ENCODE data around the gene MCL1. TPM values are rescaled to one million over a fixed set of nuclear protein-coding genes. Genes with fewer than 3 reads are reported as not detected.
"Not testable (repeated sequence)": the region's sequence is repeated elsewhere in the genome, so short reads cannot be mapped to it uniquely, and the experiment has no call there.

MCL1 gene
- total RNA-seq (2014; rRNA removed; shearing (Covaris generic)), result 165 and 234 TPM in 2 replicates

DNA sequence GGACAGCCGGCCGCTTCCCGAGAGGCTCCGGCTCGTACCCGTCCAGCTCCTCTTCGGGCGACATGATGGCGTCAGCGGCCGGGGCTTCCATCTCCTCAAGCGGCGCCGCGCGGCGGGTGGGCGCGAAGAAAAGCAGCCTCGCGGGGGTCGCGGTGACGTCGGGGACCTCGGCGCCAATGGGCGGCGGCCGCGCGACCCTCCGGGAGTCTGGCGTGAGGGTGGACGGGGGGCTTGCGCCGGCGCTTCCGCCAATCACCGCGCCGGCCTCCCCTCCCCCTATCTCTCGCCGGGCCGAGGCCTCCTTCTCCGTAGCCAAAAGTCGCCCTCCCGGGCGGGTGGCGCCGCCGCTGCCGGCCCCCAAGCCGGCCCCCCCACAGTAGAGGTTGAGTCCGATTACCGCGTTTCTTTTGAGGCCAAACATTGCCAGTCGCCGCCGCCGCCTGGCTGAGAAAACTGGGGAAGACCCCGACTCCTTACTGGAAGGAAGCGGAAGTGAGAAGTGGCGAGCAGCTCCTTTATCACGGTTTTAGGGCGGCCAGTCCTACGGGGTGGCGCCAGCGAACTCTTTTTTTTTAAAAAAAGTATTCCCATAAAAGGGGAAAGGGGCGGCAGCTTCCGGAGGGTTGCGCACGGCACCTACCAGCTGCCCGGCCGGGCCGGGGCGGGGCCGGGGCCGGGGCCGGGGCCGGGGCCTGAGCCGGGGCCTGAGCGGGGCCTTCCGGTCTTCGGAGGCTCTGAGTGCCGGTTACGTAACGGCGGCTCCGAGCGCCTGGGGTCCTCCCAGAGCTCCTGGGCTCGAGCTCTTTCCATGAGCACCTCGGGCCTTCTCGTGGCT is at the start of gene MCL1:
Gene MCL1 (minus strand): TSS at position 501 of the 835 bp plus-strand sequence. CDS start 80 bp downstream, at position 421.
- Histone ChIP-seq H3K27me3 (ENCODE audit: control insufficient read depth, insufficient read depth, low read length) (no peaks in the 10 kb centered on the region), H3K4me3 (ENCODE audit: insufficient read depth, low read depth, low read length) (peak within 1 kb of the TSS; percentile 99), H3K36me3 (replicated peaks; ENCODE audit: control insufficient read depth, insufficient read depth, low read length) (peaks cover 28% of the 10 kb centered on the region)
- peak; percentile 97 for DNase-seq

DNA sequence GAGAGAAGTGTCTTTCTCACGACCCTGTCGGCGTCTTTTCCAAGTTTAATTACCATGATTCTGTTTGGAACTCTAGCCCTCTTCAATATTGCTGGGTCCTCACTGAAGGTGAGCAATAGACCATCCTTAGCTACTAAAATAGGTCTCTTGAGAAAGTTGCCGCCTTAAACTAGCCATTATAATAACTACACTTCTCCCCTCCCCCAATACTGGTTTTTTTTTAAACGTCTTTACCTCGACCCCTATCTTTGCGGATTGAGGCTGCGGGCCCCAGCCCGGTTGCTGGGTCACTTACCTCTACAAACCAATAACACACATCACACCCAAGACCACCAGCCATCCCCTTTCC is 49.3 kb upstream of the MCL1 start:
- DNase-seq, result no peak
- Histone ChIP-seq H3K4me3 (ENCODE audit: insufficient read depth, low read depth, low read length) (peak overlapping the region; percentile 84), H3K27me3 (ENCODE audit: control insufficient read depth, insufficient read depth, low read length) (no peaks in the 10 kb centered on the region), H3K36me3 (replicated peaks; ENCODE audit: control insufficient read depth, insufficient read depth, low read length) (peaks cover 28% of the 10 kb centered on the region)

DNA sequence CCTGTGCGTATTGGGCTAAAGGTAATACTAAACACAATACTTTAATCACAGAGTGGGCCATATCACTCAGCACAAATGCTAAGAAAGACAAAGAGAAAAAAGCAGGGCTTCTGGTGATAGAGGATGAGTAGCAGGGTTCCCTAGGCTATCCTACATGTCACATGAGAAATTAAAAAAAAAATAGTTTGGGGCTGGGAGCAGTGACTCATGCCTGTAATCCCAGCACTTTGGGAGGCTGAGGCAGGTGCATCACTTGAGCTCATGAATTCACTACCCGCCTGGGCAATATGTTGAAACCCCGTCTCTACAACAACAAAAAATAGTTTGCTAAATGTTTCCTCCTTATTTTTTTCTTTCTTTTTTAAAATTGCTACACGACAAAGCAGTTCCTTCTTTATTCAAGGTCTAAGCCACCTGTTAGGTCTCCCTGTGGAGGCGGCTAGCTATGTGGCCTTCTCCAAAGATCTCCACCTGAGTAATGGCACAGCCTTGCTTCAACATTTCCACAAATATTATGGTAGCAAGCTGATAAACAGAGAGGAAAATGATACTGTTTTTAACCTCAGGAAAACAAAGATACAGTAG is 48.5 kb upstream of the MCL1 start:
- Histone ChIP-seq H3K4me3 (ENCODE audit: insufficient read depth, low read depth, low read length) (peak overlapping the region; percentile 84), H3K27me3 (ENCODE audit: control insufficient read depth, insufficient read depth, low read length) (no peaks in the 10 kb centered on the region), H3K36me3 (replicated peaks; ENCODE audit: control insufficient read depth, insufficient read depth, low read length) (peaks cover 32% of the 10 kb centered on the region)
- no peak for DNase-seq

DNA sequence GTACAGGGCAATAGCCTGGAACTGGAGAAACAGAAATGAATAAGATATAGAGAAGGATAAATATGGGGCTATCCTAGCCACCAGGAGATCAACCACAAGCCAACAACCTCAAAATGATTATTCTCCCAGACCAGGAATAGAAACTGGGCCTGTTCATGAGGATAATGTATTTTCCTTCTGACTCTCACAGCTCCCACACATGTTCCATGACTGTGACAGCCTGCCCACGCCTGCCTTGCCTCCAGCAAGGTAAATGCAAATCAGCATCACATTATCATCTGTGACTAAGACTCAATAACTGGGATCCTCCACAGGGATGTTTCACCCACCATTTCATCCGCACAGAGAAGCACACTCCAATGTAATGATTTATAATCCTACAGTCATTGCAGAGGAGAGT is 46.7 kb upstream of the MCL1 start:
- DNase-seq, result no peak
- peaks cover 32% of the 10 kb centered on the region for H3K36me3 ChIP-seq (replicated peaks; ENCODE audit: control insufficient read depth, insufficient read depth, low read length)
- no peaks in the 10 kb centered on the region for H3K27me3 ChIP-seq (ENCODE audit: control insufficient read depth, insufficient read depth, low read length)
- no peak overlapping the region for H3K4me3 ChIP-seq (ENCODE audit: insufficient read depth, low read depth, low read length)

DNA sequence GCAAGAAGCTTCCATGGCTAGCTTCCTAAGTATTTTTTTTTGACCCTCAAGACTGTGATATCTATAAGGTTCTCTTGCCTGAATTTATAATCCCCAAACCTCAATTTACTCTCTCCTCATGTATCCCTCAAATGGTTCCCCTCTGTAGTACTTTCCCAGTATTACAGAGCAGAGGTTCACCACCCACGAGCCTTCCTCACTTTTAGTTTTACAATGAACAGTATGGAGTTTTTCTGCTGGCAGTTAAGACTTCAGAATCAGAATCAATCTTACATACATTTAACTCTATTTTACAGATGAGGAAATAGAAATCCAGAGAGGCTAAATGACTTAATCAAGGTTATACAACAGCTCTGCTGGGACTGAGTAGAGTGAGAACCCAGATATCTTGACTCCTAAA is 45.1 kb upstream of the MCL1 start:
- H3K36me3 ChIP-seq (replicated peaks; ENCODE audit: control insufficient read depth, insufficient read depth, low read length), result peaks cover 47% of the 10 kb centered on the region
- not testable (repeated sequence) for H3K4me3 ChIP-seq (ENCODE audit: insufficient read depth, low read depth, low read length); H3K27me3 ChIP-seq (ENCODE audit: control insufficient read depth, insufficient read depth, low read length); DNase-seq

DNA sequence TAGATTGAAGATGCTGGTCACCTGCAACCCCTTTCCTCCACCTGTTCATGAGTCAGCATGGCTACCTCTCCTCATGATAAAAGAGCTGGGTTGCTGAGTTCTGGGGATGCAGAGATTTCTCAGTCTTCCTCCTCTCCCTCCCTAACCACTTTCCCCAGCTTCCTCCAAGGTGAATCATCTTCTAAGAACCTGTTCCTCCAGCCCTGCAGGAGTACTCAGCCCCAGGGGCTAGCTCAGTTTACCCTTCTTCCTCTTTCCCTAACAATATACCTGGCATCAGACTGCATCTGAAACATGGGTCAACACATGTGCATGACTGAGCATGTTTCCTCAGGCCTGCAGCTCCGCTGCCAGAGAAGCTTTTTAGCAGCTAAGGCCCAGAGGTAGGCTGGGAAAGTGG is 44.7 kb upstream of the MCL1 start:
- not testable (repeated sequence) for DNase-seq; H3K27me3 ChIP-seq (ENCODE audit: control insufficient read depth, insufficient read depth, low read length); H3K4me3 ChIP-seq (ENCODE audit: insufficient read depth, low read depth, low read length)
- H3K36me3 ChIP-seq (replicated peaks; ENCODE audit: control insufficient read depth, insufficient read depth, low read length), result peaks cover 50% of the 10 kb centered on the region

DNA sequence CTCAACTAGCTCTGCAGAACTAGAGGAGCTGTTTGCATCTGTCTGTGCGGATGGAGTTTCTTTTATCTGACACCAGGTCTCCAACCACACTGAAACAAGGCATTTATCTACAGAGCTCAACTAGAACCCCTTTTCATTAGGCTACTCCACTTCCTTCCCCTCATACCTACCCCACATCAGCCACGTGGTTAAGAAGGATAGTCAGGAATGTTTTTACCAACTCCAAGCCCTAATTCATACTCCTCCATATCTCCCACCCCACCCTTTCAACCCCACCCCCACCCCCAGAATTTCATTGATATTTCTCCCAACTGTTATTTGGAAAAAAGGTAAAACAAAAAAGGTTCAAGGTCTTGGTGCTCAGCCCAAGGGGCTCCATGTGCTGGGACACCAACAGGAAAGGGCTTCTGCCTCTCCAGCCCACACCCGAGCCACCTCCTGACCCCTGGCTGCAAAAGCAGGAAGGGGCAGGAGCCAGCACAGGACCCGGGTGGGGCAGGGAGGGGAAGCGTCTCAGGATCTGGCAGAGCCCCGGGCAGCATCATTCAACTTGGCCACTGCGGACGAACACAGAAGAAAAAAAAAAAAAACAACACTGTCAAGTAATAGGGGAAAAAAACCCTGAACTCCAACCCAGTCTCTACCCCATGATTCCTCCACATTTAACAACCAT is 43.0 kb upstream of the MCL1 start:
- no peak overlapping the region for H3K4me3 ChIP-seq (ENCODE audit: insufficient read depth, low read depth, low read length)
- H3K36me3 ChIP-seq (replicated peaks; ENCODE audit: control insufficient read depth, insufficient read depth, low read length), result peaks cover 54% of the 10 kb centered on the region
- DNase-seq, result peak; percentile 75
- H3K27me3 ChIP-seq (ENCODE audit: control insufficient read depth, insufficient read depth, low read length), result no peaks in the 10 kb centered on the region

DNA sequence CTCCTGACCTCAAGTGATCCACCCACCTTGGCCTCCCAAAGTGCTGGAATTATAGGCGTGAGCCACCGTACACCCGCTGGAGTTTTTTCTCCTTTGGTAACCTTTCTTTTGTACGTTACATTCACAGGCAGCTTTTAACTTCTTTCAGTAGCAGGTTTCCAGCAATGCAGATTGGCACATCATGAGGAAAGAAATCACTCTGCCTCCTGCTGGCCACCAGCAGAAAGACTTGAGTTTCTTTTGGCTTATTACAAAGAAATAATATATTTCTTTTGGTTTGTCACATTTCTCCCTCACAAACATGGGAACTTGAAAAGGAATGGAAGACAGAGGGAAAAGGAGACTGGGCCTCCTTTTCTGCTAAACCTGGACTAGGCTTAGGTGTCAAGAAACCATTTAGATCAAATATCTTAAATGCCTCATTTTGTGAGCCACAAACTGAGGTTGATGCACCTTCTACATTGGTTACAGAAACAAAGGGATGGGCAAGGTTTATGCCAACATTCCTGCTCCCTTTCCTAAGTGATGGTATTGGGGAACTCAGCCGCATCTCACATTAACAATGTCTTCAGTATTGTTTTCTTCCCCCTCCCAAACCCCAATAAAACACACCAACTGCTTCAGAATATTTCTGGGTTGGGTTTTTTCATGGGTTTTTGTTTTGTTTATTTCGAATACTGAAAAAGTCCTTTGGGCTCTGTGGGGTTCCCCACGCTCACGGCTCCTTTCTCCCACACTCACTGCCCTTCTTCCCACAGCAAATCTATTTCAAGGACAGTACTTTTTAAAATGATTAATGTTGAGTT is 42.3 kb upstream of the MCL1 start:
- no peak overlapping the region for H3K4me3 ChIP-seq (ENCODE audit: insufficient read depth, low read depth, low read length)
- H3K27me3 ChIP-seq (ENCODE audit: control insufficient read depth, insufficient read depth, low read length), result no peaks in the 10 kb centered on the region
- peaks cover 51% of the 10 kb centered on the region for H3K36me3 ChIP-seq (replicated peaks; ENCODE audit: control insufficient read depth, insufficient read depth, low read length)
- peak; percentile 67 for DNase-seq

DNA sequence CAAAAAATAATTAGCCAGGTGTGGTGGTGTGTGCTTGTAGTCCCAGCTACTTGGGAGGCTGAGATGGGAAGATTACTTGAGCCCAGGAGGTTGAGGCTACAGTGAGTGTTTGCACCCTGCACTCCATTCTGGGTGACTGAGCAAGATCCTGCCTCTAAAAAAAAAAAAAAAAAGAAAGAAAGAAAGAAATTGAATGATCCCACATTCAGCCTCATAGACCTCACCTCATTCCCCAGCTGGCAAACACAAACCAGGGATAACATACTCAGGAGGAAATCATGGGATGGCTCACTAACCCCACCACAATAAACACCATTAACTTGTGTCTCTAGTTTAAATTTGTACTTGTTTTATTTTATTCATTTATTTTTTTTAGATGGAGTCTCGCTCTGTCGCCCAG is 41.5 kb upstream of the MCL1 start:
- Histone ChIP-seq H3K27me3 (ENCODE audit: control insufficient read depth, insufficient read depth, low read length) (no peaks in the 10 kb centered on the region), H3K4me3 (ENCODE audit: insufficient read depth, low read depth, low read length) (no peak overlapping the region), H3K36me3 (replicated peaks; ENCODE audit: control insufficient read depth, insufficient read depth, low read length) (peaks cover 46% of the 10 kb centered on the region)
- no peak for DNase-seq

DNA sequence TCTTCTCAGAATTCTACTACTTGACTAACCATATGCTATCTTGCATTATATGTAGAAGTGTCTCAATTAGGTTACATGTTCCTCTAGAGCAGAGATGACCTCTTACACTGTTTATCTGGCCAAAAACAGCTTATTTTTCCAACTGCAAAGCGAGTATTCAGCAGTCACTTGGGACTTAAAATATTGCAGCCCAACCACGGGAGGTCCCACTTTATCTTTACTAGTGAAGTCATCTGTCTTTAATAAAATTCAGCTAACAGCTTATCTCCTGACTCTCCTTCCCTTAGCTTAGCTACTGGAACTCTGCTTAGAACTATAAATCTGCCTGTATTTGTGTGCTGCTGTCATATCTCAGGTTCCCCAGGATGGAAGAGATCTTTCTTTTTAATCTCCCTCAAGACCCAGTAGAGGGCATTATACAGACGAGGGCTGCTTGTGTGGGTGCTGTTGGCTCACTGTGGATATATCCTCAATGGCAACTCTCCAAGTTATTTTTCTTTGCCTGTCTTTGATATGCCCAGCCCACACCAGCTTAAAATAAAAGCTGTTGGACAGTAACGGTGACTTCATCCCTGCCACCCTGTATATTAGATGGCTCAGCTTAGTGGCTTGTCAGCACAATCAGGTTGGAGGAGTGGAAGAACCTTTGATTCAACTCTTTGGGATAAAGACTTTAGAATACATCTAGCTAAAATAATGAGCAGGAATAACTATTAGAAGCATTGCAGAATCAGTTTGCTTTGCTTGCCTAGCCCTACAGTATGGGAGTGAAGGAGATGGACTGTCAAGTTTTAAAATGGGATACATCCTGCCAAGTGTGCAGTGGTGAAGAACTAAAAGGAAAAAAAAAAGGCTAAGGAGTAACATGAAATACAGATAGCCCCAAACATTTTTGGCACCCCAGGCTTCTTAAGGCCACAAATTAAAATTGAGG is 40.4 kb upstream of the MCL1 start:
- H3K27me3 ChIP-seq (ENCODE audit: control insufficient read depth, insufficient read depth, low read length), result no peaks in the 10 kb centered on the region
- H3K36me3 ChIP-seq (replicated peaks; ENCODE audit: control insufficient read depth, insufficient read depth, low read length), result peaks cover 41% of the 10 kb centered on the region
- DNase-seq, result peak; percentile 36
- no peak overlapping the region for H3K4me3 ChIP-seq (ENCODE audit: insufficient read depth, low read depth, low read length)

DNA sequence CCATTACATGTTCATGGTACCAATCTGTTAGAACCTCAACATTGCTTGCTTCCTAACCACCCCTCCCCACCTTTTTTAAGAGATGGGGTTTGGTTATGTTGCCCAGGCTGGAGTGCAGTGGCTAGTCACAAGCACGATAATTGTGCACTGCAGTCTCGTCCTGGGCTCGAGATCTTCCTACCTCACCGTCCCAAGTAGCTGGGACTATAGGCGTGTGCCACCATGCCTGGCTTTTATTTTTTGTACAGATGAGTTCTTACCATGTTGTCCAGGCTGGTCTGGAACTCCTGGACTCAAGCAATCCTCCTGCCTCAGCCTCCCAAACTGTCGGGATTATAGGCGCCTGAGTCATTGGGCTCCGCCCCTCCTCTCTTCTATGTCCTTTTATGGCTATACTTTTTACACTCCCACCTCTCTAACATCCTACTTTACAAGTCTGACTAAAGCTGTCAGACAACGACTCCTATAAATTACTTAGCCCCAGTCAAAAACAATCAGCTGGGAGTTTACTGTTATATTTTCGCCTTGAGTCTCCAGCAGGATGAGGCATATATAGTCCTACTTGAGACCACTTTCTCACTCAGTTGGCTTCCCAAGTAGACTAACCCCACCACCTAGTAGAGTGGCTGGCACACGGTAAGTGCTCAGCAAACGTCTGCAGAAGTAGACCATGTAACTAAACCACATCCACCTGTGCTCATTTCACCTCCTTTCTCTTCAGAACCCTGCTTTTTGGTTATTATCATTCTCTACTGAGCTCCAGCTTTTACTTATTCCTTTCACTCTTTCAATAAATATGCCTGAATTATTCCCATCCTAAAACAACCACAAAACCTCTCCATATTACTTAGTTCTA is 36.2 kb upstream of the MCL1 start:
- Histone ChIP-seq H3K4me3 (ENCODE audit: insufficient read depth, low read depth, low read length) (no peak overlapping the region), H3K36me3 (replicated peaks; ENCODE audit: control insufficient read depth, insufficient read depth, low read length) (peaks cover 36% of the 10 kb centered on the region), H3K27me3 (ENCODE audit: control insufficient read depth, insufficient read depth, low read length) (no peaks in the 10 kb centered on the region)
- DNase-seq, result no peak

DNA sequence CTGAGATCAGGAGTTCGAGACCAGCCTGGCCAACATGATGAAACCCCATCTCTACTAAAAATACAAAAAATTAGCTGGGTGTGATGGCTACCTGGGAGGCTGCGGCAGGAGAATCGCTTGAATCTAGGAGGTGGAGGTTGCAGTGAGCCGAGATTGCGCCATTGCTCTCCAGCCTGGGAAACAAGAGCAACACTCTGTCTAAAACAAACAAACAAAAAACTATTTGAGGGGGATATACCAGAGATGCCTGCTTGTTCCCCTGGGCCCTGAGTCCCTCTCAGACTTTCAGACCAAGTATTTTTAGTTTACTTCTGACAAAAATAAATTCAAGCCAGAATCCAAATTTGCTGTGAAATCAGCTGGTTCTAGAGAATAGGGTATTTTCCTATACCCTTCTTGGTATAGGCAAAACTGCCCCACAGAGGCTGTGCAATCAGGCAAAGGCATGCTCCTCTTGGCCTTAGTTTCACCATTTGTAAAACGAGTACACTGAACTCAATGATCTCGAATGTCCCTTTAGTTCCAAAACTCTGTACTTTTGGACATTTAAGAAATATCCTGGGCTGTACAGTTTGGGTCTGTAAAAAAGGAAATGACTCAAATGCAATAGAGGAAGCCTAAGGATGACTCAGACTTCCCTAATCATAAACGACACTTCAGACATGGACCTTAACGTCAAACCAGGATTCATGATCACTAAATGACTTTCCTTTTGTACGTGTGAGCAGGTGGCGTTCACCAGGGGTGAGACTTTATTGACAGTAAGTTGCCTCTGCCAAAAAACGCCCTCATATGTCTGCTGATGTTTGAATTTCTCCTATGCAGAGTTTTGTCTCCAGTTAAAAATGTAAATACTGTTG is 33.9 kb upstream of the MCL1 start:
- Histone ChIP-seq H3K36me3 (replicated peaks; ENCODE audit: control insufficient read depth, insufficient read depth, low read length) (peaks cover 19% of the 10 kb centered on the region), H3K27me3 (ENCODE audit: control insufficient read depth, insufficient read depth, low read length) (no peaks in the 10 kb centered on the region), H3K4me3 (ENCODE audit: insufficient read depth, low read depth, low read length) (no peak overlapping the region)
- no peak for DNase-seq

Measured in H7 (cell line).